HCT116 (cell line): ENCODE measurements around the gene CUEDC2. TPM values are rescaled to one million over a fixed set of nuclear protein-coding genes. Genes with fewer than 3 reads are reported as not detected.

ENCODE experiments used
- ATAC-seq: fragments of 200-7000 bp; cut with Tn5 transposase; 2 replicates; pipeline ENCODE4 v1.9.1; 2020; ENCODE audit warnings: mild to moderate bottlenecking, moderate library complexity
- Bru-seq: library from RNA; stranded (reverse); fragments of 400-500 nt; gene quantifications from one replicate; lab custom pipeline; 2021; lab: Mats Ljungman, UMichigan
- BruChase-seq, 2 experiments: library from RNA; stranded (reverse); fragments of 400-500 nt; gene quantifications; one replicate each; lab custom pipeline; 2021; lab: Mats Ljungman, UMichigan
- BruUV-seq: library from RNA; stranded (reverse); fragments of 400-500 nt; replicated peaks from 2 replicates; lab custom pipeline; 2021; lab: Mats Ljungman, UMichigan
- CTCF ChIA-PET: fragments of 300-600 bp; sonication (Branson Sonifier 250); formaldehyde crosslinking; loops from one replicate; lab custom pipeline; 2021; ENCODE audit warnings: antibody characterized with exemption; lab: Charles Lee
- POLR2A ChIA-PET: fragments of 300-600, 350-600 bp; sonication (Branson Sonifier 250); formaldehyde crosslinking; loops from one replicate; lab custom pipeline; 2021; ENCODE audit warnings: antibody characterized with exemption; lab: Charles Lee
- RAD21 ChIA-PET, 2 experiments: fragments of 300-600 bp; sonication (Branson Sonifier 250); formaldehyde crosslinking; loops; one replicate each; lab custom pipeline; 2023; ENCODE audit warnings: low total read pairs in 2 of 2; ENCODE audit not compliant: uncharacterized antibody in 2 of 2, unreplicated experiment in 2 of 2, low non-redundant PET in 1 of 2; lab: Charles Lee
- DNase-seq: peaks from one replicate; pipeline ENCODE4 v3.0.0-alpha.2; 2010; ENCODE audit warnings: low read depth, low spot score
- H2AFZ ChIP-seq: fragments of 200-600 bp; shearing (Covaris generic), sonication (generic); 2 replicates; pipeline ENCODE4 v1.6.1; 2017; ENCODE audit warnings: low read depth, mixed run types, mixed read lengths, antibody characterized with exemption, low read length; ENCODE audit not compliant: poor library complexity, severe bottlenecking
- H3K27ac ChIP-seq: 2 replicates; pipeline ENCODE4 v1.5.1; 2012; ENCODE audit warnings: low read depth, low read length
- H3K27me3 ChIP-seq: fragments of 200-600 bp; sonication (generic); 2 replicates; pipeline ENCODE4 v1.6.1; 2016; ENCODE audit warnings: mixed run types, low read length, mixed read lengths; ENCODE audit not compliant: insufficient read depth
- H3K36me3 ChIP-seq, 2 experiments: fragments of 200-500 bp in 1 of 2; fragments of 200-600 bp in 1 of 2; sonication (Bioruptor generic) in 1 of 2; sonication (generic) in 1 of 2; 2 replicates each; pipeline versions ENCODE4 v1.5.1 to v1.6.1; 2014 to 2016; ENCODE audit warnings: low read length in 2 of 2, inconsistent platforms in 1 of 2, mixed read lengths in 1 of 2, mixed run types in 1 of 2; ENCODE audit not compliant: insufficient read depth in 2 of 2, control insufficient read depth in 1 of 2
- H3K4me1 ChIP-seq, 2 experiments: fragments of 200-600 bp in 1 of 2; sonication (generic) in 1 of 2; 2 replicates each; pipeline versions ENCODE4 v1.5.1 to v1.6.1; 2012 to 2017; ENCODE audit warnings: low read length in 2 of 2, inconsistent platforms in 1 of 2, mild to moderate bottlenecking in 1 of 2, mixed read lengths in 1 of 2, mixed run types in 1 of 2, moderate library complexity in 1 of 2; ENCODE audit not compliant: insufficient read depth in 2 of 2, control insufficient read depth in 1 of 2
- H3K4me2 ChIP-seq: fragments of 200-600 bp; sonication (generic); 2 replicates; pipeline ENCODE4 v1.6.1; 2017; ENCODE audit warnings: mixed run types, low read length, mixed read lengths
- H3K4me3 ChIP-seq, 2 experiments: fragments of 200-600 bp in 1 of 2; sonication (generic) in 1 of 2; replicated peaks in 1 of 2; 2 replicates each; pipeline ENCODE4 v1.5.1; 2011 to 2016; ENCODE audit warnings: low read length in 2 of 2, control low read depth in 1 of 2, low read depth in 1 of 2, mild to moderate bottlenecking in 1 of 2, mixed read lengths in 1 of 2, mixed run types in 1 of 2
- H3K79me2 ChIP-seq: fragments of 200-600 bp; sonication (generic); 2 replicates; pipeline ENCODE4 v1.6.1; 2017; ENCODE audit warnings: mild to moderate bottlenecking, mixed run types, low read length, moderate library complexity, mixed read lengths; ENCODE audit not compliant: insufficient read depth
- H3K9ac ChIP-seq: fragments of 200-600 bp; sonication (generic); 2 replicates; pipeline ENCODE4 v1.6.1; 2016; ENCODE audit warnings: low read length, mixed read lengths
- H3K9me2 ChIP-seq: fragments of 200-600 bp; sonication (generic), shearing (Covaris generic); 2 replicates; pipeline ENCODE4 v1.6.1; 2017; ENCODE audit warnings: mixed run types, mild to moderate bottlenecking, moderate library complexity; ENCODE audit not compliant: insufficient read depth
- H3K9me3 ChIP-seq, 2 experiments: fragments of 200-500 bp in 1 of 2; fragments of 200-600 bp in 1 of 2; sonication (Bioruptor generic) in 1 of 2; sonication (generic) in 1 of 2; 2 replicates each; pipeline ENCODE4 v1.6.1; 2014 to 2017; ENCODE audit warnings: low read length in 2 of 2, mixed read lengths in 2 of 2, inconsistent platforms in 1 of 2, low read depth in 1 of 2, mild to moderate bottlenecking in 1 of 2, mixed run types in 1 of 2, moderate library complexity in 1 of 2; ENCODE audit not compliant: control insufficient read depth in 1 of 2, insufficient read depth in 1 of 2
- H4K20me1 ChIP-seq: fragments of 200-600 bp; sonication (generic), shearing (Covaris generic); 2 replicates; pipeline ENCODE4 v1.6.1; 2017; ENCODE audit warnings: mixed run types, mild to moderate bottlenecking, moderate library complexity; ENCODE audit not compliant: insufficient read depth
- ATF3 ChIP-seq: IDR thresholded peaks from 2 replicates; pipeline ENCODE4 v1.6.1; 2012
- CBX3 ChIP-seq: IDR thresholded peaks from 2 replicates; pipeline ENCODE4 v1.6.1; 2012; ENCODE audit warnings: low read depth
- CEBPB ChIP-seq: IDR thresholded peaks from 2 replicates; pipeline ENCODE4 v1.6.1; 2012; ENCODE audit warnings: low read depth
- CTCF ChIP-seq, 3 experiments: fragments of 200-600 bp in 1 of 3; sonication (generic) in 1 of 3; IDR thresholded peaks in 2 of 3; conservative IDR thresholded peaks in 1 of 3; 2 replicates each; pipeline ENCODE4 v1.5.1; 2012 to 2017; ENCODE audit warnings: low read depth in 2 of 3, low read length in 2 of 3, antibody characterized with exemption in 1 of 3, borderline replicate concordance in 1 of 3, control low read depth in 1 of 3, mild to moderate bottlenecking in 1 of 3, mixed read lengths in 1 of 3, mixed run types in 1 of 3, moderate library complexity in 1 of 3; ENCODE audit not compliant: insufficient read depth in 1 of 3
- EGR1 ChIP-seq: IDR thresholded peaks from 2 replicates; pipeline ENCODE4 v1.6.1; 2012; ENCODE audit warnings: low read depth
- ELF1 ChIP-seq: IDR thresholded peaks from 2 replicates; pipeline ENCODE4 v1.6.1; 2012; ENCODE audit warnings: low read depth, borderline replicate concordance
- EZH2 ChIP-seq: fragments of 200-600 bp; sonication (generic); IDR thresholded peaks from 2 replicates; pipeline ENCODE4 v1.6.1; 2017; ENCODE audit warnings: antibody characterized with exemption, mixed run types
- EZH2phosphoT487 ChIP-seq: fragments of 200-600 bp; IDR thresholded peaks from 2 replicates; pipeline ENCODE4 v1.6.1; 2018; ENCODE audit warnings: antibody characterized with exemption, borderline replicate concordance
- JUND ChIP-seq: IDR thresholded peaks from 2 replicates; pipeline ENCODE4 v1.6.1; 2012
- MAX ChIP-seq: IDR thresholded peaks from 2 replicates; pipeline ENCODE4 v1.6.1; 2012
- POLR2A ChIP-seq: IDR thresholded peaks from 2 replicates; pipeline ENCODE4 v1.7.0; 2011; ENCODE audit warnings: borderline replicate concordance; ENCODE audit not compliant: insufficient read depth, insufficient read length; ENCODE audit errors: extremely low read depth
- SIN3A ChIP-seq: IDR thresholded peaks from 2 replicates; pipeline ENCODE4 v1.6.1; 2012; ENCODE audit warnings: low read depth
- SP1 ChIP-seq: IDR thresholded peaks from 2 replicates; pipeline ENCODE4 v1.6.1; 2012; ENCODE audit warnings: low read depth
- SRF ChIP-seq: IDR thresholded peaks from 2 replicates; pipeline ENCODE4 v1.6.1; 2012; ENCODE audit warnings: low read depth
- TCF7L2 ChIP-seq: IDR thresholded peaks from 2 replicates; pipeline ENCODE4 v1.7.0; 2011; ENCODE audit warnings: borderline replicate concordance, inconsistent platforms; ENCODE audit not compliant: insufficient read depth, insufficient read length; ENCODE audit errors: extremely low read depth
- YY1 ChIP-seq: IDR thresholded peaks from 2 replicates; pipeline ENCODE4 v1.6.1; 2011; ENCODE audit warnings: low read length, low read depth, moderate library complexity, mild to moderate bottlenecking; ENCODE audit not compliant: insufficient replicate concordance; ENCODE audit errors: extremely low read depth
- ZBTB33 ChIP-seq: IDR thresholded peaks from 2 replicates; pipeline ENCODE4 v1.6.1; 2011; ENCODE audit warnings: mild to moderate bottlenecking, low read length, moderate library complexity; ENCODE audit not compliant: insufficient replicate concordance; ENCODE audit errors: extremely low read depth
- ZFX ChIP-seq: fragments of 450-650 bp; IDR thresholded peaks from 2 replicates; pipeline ENCODE4 v1.6.1; 2017
- ZNF274 ChIP-seq: fragments of 200-500 bp; sonication (Bioruptor generic); IDR thresholded peaks from 2 replicates; pipeline ENCODE4 v1.6.1; 2014; ENCODE audit warnings: mild to moderate bottlenecking, low read depth, low read length, inconsistent platforms
- intact Hi-C: fragments of 100-400 bp; cut with micrococcal nuclease; formaldehyde crosslinking; loops from 2 replicates; pipeline ENCODE4 v1.10.0; 2022
- long read RNA-seq: library from polyadenylated mRNA; unstranded; transcript quantifications from one replicate; pipeline ENCODE4 v2.0.0, GENCODE V29; 2021; ENCODE audit not compliant: unreplicated experiment
- polyA plus RNA-seq: library from polyadenylated mRNA; unstranded; fragments of >200 nt; gene quantifications from 2 replicates; pipeline ENCODE4 v1.2.1, GENCODE V29; 2012; ENCODE audit warnings: missing spikeins
- total RNA-seq: library from RNA; stranded (reverse); gene quantifications from one replicate; pipeline ENCODE4 v1.2.1, GENCODE V29; 2021; ENCODE audit not compliant: unreplicated experiment

The CUEDC2 gene
- total RNA-seq, result 96.7 TPM
- 77.0 and 106 TPM in 2 replicates for polyA plus RNA-seq
- Bru-seq, nascent RNA, result percentile 76 among the genes with signal in this experiment
- percentile 82 among the genes with signal in this experiment for BruChase-seq, experiment 1, labeled RNA remaining after a 6-hour chase
- BruChase-seq, experiment 2, labeled RNA remaining after a 2-hour chase, result percentile 80 among the genes with signal in this experiment
- long read RNA-seq, transcript CUEDC2-201 (9 exons, 1,191 nt), result major isoform, 102 of 156 reads
- long read RNA-seq, partial matches to known transcripts, result 27 of 156 reads
- long read RNA-seq, other reads (novel, unspliced or antisense), result 27 of 156 reads

DNA sequence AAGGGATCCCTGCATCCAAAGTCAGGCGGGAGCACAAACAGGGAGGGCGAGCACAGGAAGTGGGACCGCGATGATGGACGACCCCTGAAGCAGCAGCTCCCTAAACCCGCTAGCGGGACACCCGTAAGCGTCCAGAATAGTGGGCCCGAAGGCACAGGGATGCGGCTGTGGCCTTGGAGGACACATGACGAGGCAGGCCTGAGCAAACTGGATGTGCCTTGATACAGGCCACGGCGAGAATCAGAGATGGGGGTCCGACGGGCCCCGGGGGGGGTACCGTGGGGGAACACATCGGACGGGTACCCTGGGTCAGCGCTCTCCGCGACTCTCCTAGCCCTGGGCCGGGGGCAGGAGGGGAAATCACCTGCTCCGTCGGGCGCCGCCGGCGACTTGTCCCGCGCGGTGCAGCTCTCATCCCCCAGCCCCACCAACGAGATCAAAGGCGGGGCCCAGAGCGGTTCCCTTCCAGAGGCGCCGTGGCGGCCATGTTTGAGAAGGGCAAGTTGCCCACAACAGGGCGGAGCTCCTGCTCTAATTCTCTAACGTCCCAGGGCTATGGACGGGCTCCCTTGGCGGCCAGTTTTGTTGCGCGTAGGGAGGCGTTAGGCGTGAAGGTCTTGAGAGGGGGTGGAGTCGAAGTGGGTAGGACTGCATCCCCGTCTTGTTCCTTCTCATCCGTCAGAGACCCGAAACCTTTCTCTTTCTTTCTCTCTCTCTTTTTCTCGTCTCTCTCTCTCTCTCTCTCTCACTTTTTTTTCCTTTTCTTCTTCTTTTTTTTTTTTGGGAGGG is at the start of gene CUEDC2:
CUEDC2 (minus strand) TSS at position 413 of the 789 bp plus-strand sequence. CDS start 7,386 bp downstream, outside the sequence.
- intact Hi-C loops, result loop anchor here (1.0 kb wide), 1 partner anchor 17 kb away; no protein-coding TSS in a partner anchor
- Histone ChIP-seq H2AFZ (no peak within 1 kb of the TSS), H3K9me3 (no peaks in the 10 kb centered on the region), H3K4me1 (peaks cover 0 to 26% of the 10 kb centered on the region in 2 experiments; a peak in 2 of 4 replicates), H3K27me3 (peaks cover 7% of the 10 kb centered on the region; the same call in 1 of the 2 replicates), H3K9me2 (no peaks in the 10 kb centered on the region), H3K4me3 (peak within 1 kb of the TSS; percentile 90 to 91), H4K20me1 (no peaks in the 10 kb centered on the region), H3K27ac (peak within 1 kb of the TSS; percentile 84), H3K79me2 (peaks cover 19% of the 10 kb centered on the region), H3K9ac (peak within 1 kb of the TSS; percentile 94), H3K4me2 (peak within 1 kb of the TSS; percentile 94), H3K36me3 (no peaks in the 10 kb centered on the region; a peak in 1 of 4 replicates)
- BruUV-seq, result TSS peak; percentile 57
- POLR2A ChIA-PET, result interaction anchor here (1.0 to 6.6 kb wide), 8 partner anchors 9 to 72 kb away, joined by 3 to 47 read pairs (median 6); partner anchors contain the start of genes C10orf95, FBXL15 and SUFU
- DNase-seq, result peak; percentile 98
- CTCF ChIA-PET, result interaction anchor here (0.6 to 4.6 kb wide), 7 partner anchors 8 to 263 kb away, joined by 3 to 41 read pairs (median 6); partner anchors contain the start of genes ACTR1A, C10orf95, FBXL15 and SUFU
- RAD21 ChIA-PET, result interaction anchor here (0.8 to 1.7 kb wide), 6 partner anchors 9 to 202 kb away, joined by 3 to 6 read pairs (median 4); no protein-coding TSS in a partner anchor
- ATAC-seq, result peak; percentile 95
- TF ChIP-seq SP1 (no peak), ZFX (peak; percentile 98; the same call in 1 of the 2 replicates), EZH2phosphoT487 (no peak), SIN3A (no peak), EGR1 (no peak), CBX3 (no peak), EZH2 (no peak), MAX (no peak), CTCF (IDR thresholded peaks at IDR 0.05 in 2 of 3, conservative IDR thresholded peaks at IDR 0.05 in 1 of 3; ENCODE audit: borderline replicate concordance in 1 of 3, insufficient read depth in 1 of 3, low read depth in 2 of 3, low read length in 2 of 3) (no peak), ELF1 (no peak), YY1 (peak; percentile 100), ZNF274 (no peak), POLR2A (peak; percentile 84), JUND (no peak), SRF (no peak), ATF3 (no peak), TCF7L2 (peak; percentile 99), ZBTB33 (peak; percentile 91), CEBPB (no peak)
